ENCODE measurements around the gene OR1A2.
"Not testable (repeated sequence)": the region's sequence is repeated elsewhere in the genome, so short reads cannot be mapped to it uniquely, and the experiment has no call there.

OR1A2 gene, protein sequence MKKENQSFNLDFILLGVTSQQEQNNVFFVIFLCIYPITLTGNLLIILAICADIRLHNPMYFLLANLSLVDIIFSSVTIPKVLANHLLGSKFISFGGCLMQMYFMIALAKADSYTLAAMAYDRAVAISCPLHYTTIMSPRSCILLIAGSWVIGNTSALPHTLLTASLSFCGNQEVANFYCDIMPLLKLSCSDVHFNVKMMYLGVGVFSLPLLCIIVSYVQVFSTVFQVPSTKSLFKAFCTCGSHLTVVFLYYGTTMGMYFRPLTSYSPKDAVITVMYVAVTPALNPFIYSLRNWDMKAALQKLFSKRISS

DNA sequence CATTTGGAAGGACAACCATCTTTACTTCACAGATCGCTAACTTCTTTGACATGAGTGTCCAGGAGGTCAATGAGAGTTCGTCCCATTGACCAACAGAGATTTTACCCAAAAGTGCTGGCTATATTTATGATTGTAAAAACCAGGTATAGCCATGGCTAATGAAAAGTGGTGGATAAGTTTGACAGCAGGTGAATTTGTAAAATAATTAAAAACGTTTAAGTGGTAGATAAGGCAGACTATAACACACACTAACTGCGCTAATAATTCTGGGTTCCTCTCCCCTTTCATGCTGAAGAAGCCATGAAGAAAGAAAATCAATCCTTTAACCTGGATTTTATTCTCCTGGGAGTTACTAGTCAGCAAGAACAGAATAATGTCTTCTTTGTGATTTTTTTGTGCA, at the start of gene OR1A2:
Gene OR1A2 (plus strand): TSS at position 301 of the 400 bp plus-strand sequence. CDS start 0 bp downstream, at position 301.
- no peak for DNase-seq (ENCODE audit: low read depth in 2 of 3, low spot score in 1 of 3)

DNA sequence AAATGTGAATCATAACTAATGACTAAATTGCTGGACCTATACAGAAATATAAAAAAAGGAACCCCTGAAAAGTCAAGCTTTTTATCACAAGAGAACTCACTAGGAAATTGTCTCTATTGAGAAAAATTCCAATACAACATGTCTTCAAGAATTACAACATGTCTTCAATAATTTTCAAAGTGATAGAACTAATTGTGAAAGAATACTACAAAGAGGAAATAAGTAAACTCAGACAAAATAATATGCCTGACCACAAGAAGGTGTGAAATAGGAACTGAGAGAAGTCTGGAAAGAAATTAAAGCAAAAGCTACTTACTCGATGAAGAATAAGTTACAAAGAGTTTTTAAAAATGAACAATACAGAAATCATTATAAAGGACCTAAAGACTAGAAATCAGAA, 40.1 kb upstream of the OR1A2 start:
- DNase-seq (ENCODE audit: low read depth in 2 of 3, low spot score in 1 of 3): no peak

DNA sequence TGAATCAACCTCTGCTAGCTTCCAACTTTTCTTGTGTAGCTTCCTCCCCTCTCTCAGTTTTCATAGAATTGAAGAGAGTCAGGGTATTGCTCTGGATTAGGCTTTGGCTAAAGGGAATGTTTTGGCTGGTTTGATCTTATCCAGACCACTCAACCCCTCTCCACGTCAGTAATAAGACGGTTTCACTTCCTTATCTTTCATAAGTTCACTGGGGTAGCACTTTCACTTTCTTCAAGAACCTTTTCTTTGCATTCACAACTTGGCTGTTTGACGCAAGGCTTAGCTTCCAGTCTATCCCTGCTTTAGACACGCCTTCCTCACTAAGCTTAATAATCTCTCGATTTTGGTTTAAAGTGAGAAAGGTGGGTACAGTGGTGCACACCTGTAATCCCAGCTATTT, 29.7 kb upstream of the OR1A2 start:
- DNase-seq (ENCODE audit: low read depth in 2 of 3, low spot score in 1 of 3): no peak

DNA sequence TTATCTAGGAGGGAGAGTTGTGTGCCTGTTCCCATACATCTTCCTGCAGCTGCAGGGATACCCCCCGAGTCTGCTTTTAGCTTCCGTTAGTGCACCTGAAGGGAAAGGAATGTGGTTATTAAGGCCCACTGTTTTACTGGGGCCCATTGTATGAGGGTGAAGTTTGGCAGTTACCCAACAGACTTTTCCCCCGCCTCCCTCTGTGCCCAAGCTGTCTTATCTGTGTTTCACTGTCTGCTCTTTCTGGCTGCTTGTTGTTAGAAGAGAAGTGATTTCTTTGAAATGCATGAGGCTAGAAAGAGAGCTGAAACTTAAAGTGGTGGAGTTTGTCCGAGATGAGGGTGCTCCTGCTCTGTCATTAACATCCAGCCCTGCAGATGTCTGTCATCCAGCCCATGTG, 7.4 kb upstream of the OR1A2 start:
- no peak for DNase-seq (ENCODE audit: low read depth in 2 of 3, low spot score in 1 of 3)

DNA sequence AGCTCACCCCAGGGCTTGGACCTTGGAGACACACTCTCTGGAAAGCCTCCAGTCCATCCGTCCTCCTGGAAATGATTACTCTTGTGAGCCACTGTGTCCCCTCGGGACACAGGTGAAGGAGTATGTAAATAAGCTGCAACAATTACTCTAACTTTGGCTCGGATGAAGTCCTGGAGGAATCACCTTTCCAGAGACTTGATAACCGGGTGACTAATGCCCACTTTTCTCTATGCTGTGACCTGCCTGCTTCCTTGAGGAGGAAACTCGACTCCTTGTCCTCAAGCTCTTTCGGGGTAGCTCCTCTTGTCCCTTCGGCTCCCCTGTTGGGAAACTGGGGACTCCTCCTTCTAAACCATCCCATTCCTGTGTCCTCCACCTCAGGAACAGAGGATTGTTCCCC, 10.0 kb downstream of the OR1A2 start, which contains the start of gene OR1A1:
Gene OR1A1 (plus strand): TSS at position 301 of the 400 bp plus-strand sequence. CDS start 7,954 bp downstream, outside the sequence.
- DNase-seq (ENCODE audit: low read depth in 2 of 3, low spot score in 1 of 3): no peak

DNA sequence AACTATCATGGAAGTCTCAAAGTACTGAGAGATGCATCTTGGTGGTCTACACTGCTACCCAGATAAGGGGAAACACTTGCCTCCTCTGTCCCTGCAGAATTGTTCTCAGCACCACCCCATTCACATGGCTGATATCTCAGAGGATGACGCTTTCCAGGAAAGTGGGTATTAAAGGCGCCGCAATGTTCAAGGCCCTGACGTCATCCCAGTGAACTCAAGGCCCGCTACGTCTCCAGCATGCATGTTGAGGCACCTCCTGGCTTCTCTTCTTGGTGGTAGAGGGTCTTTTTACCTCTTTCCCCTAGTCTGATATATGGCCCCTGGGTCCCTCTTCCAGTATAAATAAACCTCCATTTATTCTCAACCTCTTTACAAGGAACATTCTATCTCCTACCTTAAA, 11.2 kb downstream of the OR1A2 start:
- DNase-seq (ENCODE audit: low read depth in 2 of 3, low spot score in 1 of 3): no peak

DNA sequence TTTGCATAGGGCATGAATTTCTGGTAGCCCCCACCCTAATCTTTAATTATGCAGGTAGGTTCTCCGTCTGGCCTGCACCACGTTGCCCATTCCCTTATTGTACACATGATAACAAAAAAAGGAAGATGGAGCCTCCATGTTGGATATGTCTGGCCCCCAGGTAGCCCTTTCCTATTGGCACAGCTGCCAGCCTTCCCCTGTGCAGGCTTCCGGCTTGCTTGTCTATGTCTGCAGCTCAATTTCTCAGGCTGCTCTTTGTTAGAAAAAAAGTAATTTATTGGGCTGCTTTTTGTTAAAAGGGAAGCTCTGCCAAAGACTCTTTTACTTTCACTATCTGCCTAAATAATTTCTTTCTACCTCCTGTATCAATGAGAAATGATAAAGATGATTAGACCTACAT, 15.7 kb downstream of the OR1A2 start:
- no peak for DNase-seq (ENCODE audit: low read depth in 2 of 3, low spot score in 1 of 3)

DNA sequence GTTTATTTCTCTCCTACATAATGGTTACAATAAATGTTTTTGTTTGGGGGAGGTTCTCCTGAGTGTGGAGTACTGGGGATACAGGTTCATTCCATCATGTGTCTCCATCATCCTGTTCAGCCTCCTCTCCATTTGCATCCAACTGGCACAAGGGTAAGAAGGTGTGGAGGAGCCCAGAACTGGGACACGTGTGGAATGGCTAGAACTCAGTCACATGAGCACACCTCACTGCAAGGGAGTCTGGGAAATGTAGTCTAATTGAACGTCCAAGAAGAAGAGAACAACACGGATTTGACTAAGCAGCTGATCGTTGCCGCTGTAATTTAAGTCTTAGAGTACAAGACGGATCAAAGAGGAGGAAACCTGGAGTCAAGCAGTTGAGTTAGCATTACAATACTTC, 16.3 kb downstream of the OR1A2 start:
- DNase-seq (ENCODE audit: low read depth in 2 of 3, low spot score in 1 of 3): no peak

DNA sequence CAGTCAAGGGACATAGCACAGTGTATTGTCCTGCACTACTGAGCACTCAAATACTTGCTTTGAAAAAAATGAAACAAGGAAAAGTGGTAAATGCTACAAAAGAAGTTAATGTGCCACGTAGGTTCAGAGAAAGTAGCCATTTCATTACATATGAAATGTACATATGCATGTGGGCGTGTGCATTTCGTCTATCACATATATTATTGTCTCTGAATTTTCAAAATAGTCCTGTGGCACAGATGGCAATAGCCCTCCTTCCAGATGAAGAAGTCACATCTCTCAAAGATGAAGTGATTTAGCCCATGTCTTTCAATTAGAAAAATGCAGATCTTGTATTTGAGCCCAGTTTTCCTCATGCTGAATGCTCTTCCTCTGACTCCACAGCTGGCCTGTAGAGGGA, 22.7 kb downstream of the OR1A2 start:
- not testable (repeated sequence) for DNase-seq (ENCODE audit: low read depth in 2 of 3, low spot score in 1 of 3)

DNA sequence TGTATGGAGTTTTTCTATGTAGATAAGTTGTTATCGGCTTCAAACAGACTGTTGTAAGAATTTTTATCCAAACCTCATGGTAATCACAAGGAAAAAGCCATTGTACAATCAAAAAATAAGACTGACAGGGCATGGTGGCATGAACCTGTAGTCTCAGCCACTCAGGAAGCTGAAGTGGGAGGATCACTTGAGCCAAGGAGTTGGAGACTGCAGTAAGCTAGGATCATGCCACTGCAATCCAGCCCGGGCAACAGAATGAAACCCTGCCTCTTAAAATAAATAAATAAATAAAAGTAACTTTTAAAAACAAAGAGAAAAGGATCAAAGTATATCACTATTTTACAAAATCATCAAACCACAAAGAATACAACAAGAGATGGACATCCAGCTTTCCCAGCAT, 24.5 kb downstream of the OR1A2 start:
- DNase-seq (ENCODE audit: low read depth in 2 of 3, low spot score in 1 of 3): no peak

DNA sequence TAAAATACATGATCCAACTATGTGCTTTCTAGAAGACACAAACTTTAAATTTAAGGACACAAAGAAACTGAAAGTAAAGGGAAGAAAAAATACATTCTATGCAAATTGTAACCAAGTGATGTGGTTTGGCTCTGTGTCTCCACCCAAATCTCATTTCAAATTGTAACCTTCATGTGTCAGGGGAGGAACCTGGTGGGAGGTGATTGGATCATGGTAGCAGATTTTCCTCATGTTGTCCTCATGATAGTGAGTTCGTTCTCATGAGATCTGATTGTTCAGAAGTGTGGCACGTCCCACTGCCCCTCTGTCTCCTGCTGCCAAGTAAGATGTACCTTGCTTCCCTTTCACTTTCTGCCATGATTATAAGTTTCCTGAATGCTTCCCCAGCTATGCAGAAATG, 25.2 kb downstream of the OR1A2 start:
- no peak for DNase-seq (ENCODE audit: low read depth in 2 of 3, low spot score in 1 of 3)

DNA sequence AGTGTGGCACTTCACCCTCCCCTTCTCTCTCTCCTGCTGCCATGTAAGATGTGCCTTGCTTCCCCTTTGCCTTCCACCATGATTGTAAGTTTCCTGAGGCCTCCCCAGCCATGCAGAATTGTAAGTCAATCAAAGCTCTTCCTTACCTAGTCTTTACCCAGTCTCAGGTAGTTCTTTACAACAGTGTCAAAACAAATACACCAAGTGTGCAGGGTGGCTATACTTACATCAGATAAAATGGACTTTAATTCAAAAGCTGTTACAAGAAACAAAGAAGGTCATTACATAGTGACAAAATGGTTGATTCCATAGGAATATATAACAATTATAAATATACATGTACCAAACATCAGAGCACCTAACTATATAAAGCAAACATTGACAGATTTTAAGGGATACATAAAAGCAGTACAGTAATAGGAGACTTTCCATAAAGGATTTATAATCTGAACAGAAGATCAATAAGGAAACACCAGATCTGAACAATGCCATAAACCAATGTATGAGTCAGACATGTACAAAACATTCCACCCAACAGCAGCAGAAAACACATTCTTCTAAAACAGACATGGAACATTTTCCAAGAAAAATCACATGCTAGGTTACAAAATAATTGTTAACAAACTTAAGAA, 27.5 kb downstream of the OR1A2 start:
- not testable (repeated sequence) for DNase-seq (ENCODE audit: low read depth in 2 of 3, low spot score in 1 of 3)

DNA sequence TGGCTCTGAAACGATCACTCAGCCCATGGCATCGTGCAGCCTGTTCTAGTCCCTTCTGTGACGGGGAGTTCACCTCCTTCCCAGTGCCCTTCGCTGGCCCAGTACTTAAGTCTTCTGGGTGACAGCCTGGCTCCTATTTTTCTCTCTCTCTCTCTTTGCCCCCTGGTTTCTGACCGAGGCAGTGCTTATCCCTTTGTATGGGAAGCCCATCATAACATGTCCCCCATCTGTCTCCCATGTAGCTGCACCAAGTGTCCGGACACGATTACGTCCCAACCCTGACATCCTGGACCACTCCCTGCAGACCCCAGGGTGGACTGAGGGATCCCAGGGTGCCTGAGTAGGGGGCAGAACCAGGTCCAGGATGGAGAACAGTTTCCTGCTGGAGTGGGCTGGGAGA, 35.0 kb downstream of the OR1A2 start:
- DNase-seq (ENCODE audit: low read depth in 2 of 3, low spot score in 1 of 3): not testable (repeated sequence)

DNA sequence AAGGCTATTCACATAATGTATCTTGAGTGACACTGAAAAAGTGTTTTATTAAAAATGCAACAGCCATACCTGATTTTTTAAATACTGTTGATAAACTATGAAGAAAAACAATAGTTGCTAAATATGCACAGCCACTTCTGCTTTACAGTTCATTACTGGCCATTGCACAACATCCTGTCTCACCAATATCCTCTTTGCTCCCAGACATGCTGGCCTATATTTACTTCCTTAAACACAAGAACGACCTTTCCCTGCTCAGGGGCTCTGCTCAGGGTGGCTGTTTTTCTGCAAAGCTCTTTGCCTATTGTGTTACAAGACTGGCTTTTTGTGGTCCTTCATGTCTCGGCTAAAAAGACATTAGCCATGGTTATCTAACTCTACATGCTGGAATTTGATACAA, 41.4 kb downstream of the OR1A2 start:
- DNase-seq (ENCODE audit: low read depth in 2 of 3, low spot score in 1 of 3): not testable (repeated sequence)

DNA sequence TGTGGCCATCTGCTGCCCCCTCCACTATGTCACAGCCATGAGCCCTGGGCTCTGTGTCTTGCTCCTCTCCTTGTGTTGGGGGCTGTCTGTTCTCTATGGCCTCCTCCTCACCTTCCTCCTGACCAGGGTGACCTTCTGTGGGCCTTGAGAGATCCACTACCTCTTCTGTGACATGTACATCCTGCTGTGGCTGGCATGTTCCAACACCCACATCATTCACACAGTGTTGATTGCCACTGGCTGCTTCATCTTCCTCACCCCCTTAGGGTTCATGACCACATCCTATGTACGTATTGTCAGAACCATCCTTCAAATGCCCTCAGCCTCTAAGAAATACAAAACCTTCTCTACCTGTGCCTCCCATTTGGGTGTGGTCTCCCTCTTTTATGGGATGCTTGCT, 43.7 kb downstream of the OR1A2 start:
- DNase-seq (ENCODE audit: low read depth in 2 of 3, low spot score in 1 of 3): not testable (repeated sequence)

DNA sequence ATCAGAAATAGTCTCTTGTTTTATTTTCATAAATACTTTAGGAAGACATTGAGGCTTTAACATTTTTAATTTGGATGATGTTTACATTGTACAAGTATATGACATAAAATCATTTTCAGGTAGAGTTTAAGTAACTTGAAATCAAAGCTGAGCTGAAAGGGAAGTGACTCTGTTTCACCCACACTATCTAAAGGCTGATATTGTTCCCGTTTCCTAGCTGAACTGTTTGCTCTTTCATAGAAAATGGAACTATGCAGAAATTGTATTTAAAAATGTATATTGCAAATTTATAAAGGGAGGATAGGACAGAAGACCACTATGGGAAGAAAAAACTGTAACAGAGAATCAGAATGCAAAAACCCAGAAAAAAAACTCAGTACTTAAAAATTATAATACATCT, 47.5 kb downstream of the OR1A2 start:
- not testable (repeated sequence) for DNase-seq (ENCODE audit: low read depth in 2 of 3, low spot score in 1 of 3)
